Stimulated activated CD8-positive, alpha-beta memory T cell treated with anti-CD3 and anti-CD28 coated beads, Interleukin-7, amount 100 ng/mL, for 1 hour (primary cell): ENCODE data around the gene INO80B.
"Not testable (repeated sequence)": the region's sequence is repeated elsewhere in the genome, so short reads cannot be mapped to it uniquely, and the experiment has no call there.

Experiments
- DNase-seq, 2 donors: peaks; one replicate each; pipeline ENCODE4 v3.0.0-alpha.2; 2020; ENCODE audit warnings: low read depth in 2 of 2

INO80B gene

GRCh38 chr2:74448771-74449170 lies 6.1 kb upstream of the INO80B start:
- DNase-seq = no peak

GRCh38 chr2:74450570-74451190 lies 4.2 kb upstream of the INO80B start:
- no peak for DNase-seq

- no peak for DNase-seq
These were observed 2.3 kb downstream of the INO80B start for GRCh38 chr2:74457129-74457548.

GRCh38 chr2:74457549-74458131 lies 2.8 kb downstream of the INO80B start:
- DNase-seq = peak; percentile 58 to 70

GRCh38 chr2:74458132-74458937 lies 3.4 kb downstream of the INO80B start, which contains the start of gene WBP1:
WBP1 (plus strand) TSS chr2:74458438; CDS start chr2:74458603, 165 bp downstream.
- DNase-seq = peak; percentile 95

GRCh38 chr2:74458938-74459363 lies 4.1 kb downstream of the INO80B start:
- DNase-seq = no peak

- not testable (repeated sequence) for DNase-seq
These were observed 4.7 kb downstream of the INO80B start for GRCh38 chr2:74459503-74460118.

- not testable (repeated sequence) for DNase-seq
These were observed 5.3 kb downstream of the INO80B start for GRCh38 chr2:74460187-74460586.

- DNase-seq = no peak
These were observed 6.5 kb downstream of the INO80B start for GRCh38 chr2:74461187-74462053.

GRCh38 chr2:74462054-74462785 lies 7.3 kb downstream of the INO80B start:
- DNase-seq = no peak

- no peak for DNase-seq
These were observed 7.9 kb downstream of the INO80B start for GRCh38 chr2:74462786-74463105.

GRCh38 chr2:74464406-74464805 lies 9.5 kb downstream of the INO80B start:
- no peak for DNase-seq

GRCh38 chr2:74470742-74471141 lies 15.9 kb downstream of the INO80B start:
- not testable (repeated sequence) for DNase-seq

- DNase-seq = no peak
These were observed 16.6 kb downstream of the INO80B start for GRCh38 chr2:74471332-74472065.

GRCh38 chr2:74472086-74472944 lies 17.4 kb downstream of the INO80B start, which contains the start of gene MRPL53:
MRPL53 (minus strand) TSS chr2:74472680; CDS start chr2:74472660, 20 bp downstream.
- DNase-seq = peak; percentile 88 to 96

GRCh38 chr2:74472945-74473258 lies 18.0 kb downstream of the INO80B start:
- no peak for DNase-seq

GRCh38 chr2:74474481-74474880 lies 19.6 kb downstream of the INO80B start:
- DNase-seq = no peak

- no peak for DNase-seq
These were observed 20.0 kb downstream of the INO80B start for GRCh38 chr2:74474899-74475298.

GRCh38 chr2:74481431-74481830 lies 26.5 kb downstream of the INO80B start:
- DNase-seq = no peak
